IPS-NIHi11 (cell line): ENCODE results near the gene TBC1D10A.
A peak's percentile ranks its signal among the peaks of the same experiment; 100 is the strongest.

Experiments
- DNase-seq: peaks from one replicate; pipeline ENCODE4 v3.0.0; 2012; ENCODE audit warnings: mixed read lengths, low spot score

TBC1D10A gene

GRCh38 chr22:30320021-30320556 is 6.7 kb downstream of the TBC1D10A start:
- DNase-seq = no peak

GRCh38 chr22:30318799-30319419 is 7.8 kb downstream of the TBC1D10A start:
- no peak for DNase-seq

GRCh38 chr22:30317778-30318177 is 9.0 kb downstream of the TBC1D10A start:
- DNase-seq = no peak

- DNase-seq = no peak
These were observed 10.7 kb downstream of the TBC1D10A start for GRCh38 chr22:30315962-30316576.

GRCh38 chr22:30314915-30315314 is 11.8 kb downstream of the TBC1D10A start:
- DNase-seq = no peak

GRCh38 chr22:30313527-30314363 is 13.0 kb downstream of the TBC1D10A start:
- DNase-seq = no peak

- no peak for DNase-seq
These were observed 14.7 kb downstream of the TBC1D10A start for GRCh38 chr22:30312053-30312452.

- peak; percentile 55 for DNase-seq
These were observed 15.6 kb downstream of the TBC1D10A start for GRCh38 chr22:30310881-30311771.

- no peak for DNase-seq
These were observed 16.6 kb downstream of the TBC1D10A start for GRCh38 chr22:30309951-30310741.

- DNase-seq = no peak
These were observed 18.1 kb downstream of the TBC1D10A start for GRCh38 chr22:30308518-30309230.

GRCh38 chr22:30308093-30308492 is 18.6 kb downstream of the TBC1D10A start:
- DNase-seq = no peak

GRCh38 chr22:30307041-30307574 is 19.6 kb downstream of the TBC1D10A start:
- no peak for DNase-seq

- DNase-seq = no peak
These were observed 20.1 kb downstream of the TBC1D10A start for GRCh38 chr22:30306627-30307011.

- DNase-seq = no peak
These were observed 20.7 kb downstream of the TBC1D10A start for GRCh38 chr22:30305906-30306626.

- no peak for DNase-seq
These were observed 21.2 kb downstream of the TBC1D10A start for GRCh38 chr22:30305519-30305905.

- DNase-seq = no peak
These were observed 22.1 kb downstream of the TBC1D10A start for GRCh38 chr22:30304495-30305244.

- DNase-seq = no peak
These were observed 24.0 kb downstream of the TBC1D10A start for GRCh38 chr22:30302810-30303138.

- no peak for DNase-seq
These were observed 24.5 kb downstream of the TBC1D10A start for GRCh38 chr22:30301995-30302809.
